ENCODE results near the gene KDM8.

Gene KDM8

DNA sequence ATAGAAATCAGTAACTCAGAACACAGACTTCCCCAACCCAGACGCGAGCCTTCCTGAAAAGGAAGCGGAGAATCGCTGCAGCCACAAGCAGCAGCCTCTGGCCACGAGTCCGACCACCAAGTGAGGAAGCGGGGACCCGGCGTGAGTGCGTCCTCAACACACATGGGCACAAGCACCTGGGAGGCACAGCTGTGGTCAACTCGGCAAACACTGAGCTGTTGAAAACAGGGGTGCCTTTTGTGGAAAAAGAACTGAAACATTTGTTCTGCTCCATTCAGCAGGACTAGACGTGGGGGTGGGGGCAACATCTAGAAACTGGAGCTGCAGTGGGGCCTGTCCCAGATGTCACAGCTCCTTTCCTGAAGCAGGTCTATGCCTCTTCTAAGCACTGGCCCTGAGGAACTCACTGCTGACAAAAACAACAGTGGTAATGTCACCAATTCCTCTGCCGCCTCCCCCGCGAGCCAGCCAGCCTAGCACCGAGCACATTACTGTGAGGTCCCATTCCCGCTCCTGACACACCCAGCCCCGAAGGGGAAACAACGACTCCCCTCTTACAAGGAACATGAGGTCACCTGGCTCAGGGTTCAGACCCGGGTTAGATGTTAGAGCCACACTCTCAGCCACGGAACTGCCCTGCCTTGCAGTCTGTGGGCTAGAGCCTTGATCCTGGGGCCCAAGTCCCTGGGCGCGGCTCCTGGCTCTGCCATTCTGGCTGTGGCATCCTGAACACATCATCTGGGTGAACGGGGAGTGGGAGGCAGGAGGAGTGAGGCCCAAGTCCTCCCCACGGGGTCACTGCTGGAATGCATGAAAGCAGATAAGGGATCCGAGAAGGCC, 29.0 kb downstream of the KDM8 start:
- peak; percentile 57 for DNase-seq

GRCh38 chr16:27232901-27233625, 29.7 kb downstream of the KDM8 start:
- DNase-seq = no peak

DNA sequence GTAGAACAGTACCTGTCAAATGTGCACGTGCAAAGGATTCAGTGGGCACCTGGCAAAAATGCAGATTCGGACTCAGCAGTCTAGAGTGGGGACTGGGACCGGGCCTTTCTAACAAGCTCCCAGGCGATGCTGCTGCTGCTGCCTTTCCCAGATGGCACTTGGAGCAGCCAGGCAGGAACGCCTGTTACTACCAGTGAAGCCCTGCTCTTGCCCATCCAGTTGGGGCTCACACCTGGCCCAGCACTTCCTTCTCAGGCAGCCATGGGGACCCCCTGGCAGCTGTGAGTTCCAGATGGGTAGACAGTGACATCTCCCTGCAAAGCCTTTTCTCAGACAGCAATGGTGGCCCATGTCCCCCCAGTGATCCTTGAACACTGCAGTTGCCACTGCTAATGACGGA, 30.4 kb downstream of the KDM8 start:
- no peak for DNase-seq

- DNase-seq = no peak
These were observed 30.8 kb downstream of the KDM8 start for GRCh38 chr16:27234171-27234570.

DNA sequence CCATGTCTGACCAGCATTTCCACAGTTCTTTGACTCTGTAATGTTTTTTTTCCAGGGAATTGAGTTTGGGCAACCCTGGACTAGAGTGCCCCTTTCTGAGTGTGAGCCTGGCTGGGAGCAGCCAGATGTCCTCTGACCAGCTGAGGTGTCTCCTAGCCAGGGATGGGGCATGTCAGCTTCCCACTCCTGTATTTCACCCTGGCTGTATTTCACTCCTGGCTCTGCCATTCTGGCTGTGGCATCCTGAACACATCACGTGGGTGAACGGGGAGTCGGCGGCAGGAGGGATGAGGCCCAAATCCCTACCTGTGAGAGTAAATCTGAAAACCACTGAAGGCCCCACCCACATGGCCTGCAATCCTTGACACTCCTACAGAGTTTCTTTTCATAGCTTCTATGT, 31.3 kb downstream of the KDM8 start:
- DNase-seq = no peak

DNA sequence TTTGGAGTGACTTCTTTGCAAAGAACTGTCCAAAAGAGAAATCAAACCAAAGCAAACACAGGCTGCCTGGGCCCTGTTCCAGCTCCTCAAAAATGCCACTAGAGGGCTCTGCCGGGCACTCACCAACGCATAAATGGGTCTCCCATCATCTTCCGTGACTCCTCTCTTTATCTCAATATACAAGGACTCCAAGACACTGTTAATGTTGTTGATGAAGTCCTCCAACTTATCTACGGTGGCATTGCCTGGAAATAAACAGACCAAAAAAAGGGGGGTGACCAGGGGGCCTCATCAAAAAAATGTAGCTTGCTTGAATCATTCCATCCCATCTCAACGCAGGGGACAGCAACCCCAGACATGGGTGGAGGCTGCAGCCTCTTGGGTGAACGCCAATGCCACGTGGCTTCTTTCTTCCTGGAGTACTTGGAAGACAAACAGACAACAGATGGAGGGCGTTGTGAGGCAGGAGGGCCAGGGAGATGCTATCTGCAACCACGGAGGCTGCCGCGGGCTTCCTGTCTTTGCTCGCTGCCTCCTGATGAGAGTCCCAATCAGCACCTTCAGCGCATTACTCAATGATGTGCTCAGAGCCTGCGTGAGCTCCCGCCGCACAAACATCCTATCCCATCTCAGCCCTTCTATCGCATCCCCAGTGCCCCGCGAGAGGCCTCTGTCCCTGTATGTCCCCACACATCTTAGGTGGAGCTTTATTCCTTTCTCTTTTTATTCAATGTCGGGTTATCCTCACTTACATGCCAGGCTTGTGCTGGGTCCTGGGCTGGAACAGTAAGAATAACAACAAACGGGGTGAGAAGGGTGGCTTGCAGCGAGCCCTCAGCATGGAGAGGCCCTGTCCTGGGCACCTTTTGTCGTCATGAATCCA, 32.0 kb downstream of the KDM8 start:
- peak; percentile 99 for DNase-seq

DNA sequence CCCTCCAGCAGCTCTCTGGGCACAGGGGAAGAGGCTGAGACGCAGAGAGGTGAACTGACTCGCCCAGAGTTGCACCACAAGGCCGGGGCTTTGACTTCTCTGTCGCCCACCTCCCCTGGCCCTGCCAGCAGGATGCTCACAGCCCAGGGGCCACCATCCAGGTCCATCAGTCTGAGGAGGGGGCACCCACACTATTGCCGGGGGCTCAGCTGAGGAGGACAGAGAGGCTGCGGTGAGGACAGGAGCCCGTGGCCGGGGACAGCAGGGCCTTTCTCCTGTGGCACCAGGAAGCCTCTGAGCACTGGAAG, 32.6 kb downstream of the KDM8 start:
- DNase-seq = no peak

DNA sequence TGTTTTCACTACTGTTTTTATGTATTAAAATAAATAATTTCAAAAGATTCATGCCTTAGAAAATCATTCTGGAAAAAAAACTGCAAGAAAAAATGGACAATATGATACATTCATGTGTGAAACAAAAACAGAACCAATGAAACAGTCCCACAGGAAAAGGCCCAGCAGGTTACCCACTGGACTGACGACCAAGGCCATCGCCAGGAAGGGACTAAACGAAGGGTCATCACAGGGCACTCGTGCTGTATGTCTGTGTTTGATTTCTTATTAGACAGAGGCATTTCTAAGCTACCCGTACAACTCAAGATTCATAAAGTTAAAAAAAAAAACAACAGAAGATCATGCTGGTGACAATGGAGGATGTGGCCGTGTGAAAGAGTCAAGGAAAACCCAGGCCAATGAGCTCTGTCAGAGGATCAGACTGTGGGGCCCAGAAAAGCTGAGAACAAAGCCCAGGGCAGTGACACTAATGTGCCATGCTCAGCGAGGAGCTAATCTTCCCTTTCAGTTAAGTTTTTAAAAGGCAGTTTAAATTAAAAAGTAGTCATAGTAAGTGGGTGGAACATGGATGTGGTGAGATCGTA, 33.4 kb downstream of the KDM8 start:
- no peak for DNase-seq

DNA sequence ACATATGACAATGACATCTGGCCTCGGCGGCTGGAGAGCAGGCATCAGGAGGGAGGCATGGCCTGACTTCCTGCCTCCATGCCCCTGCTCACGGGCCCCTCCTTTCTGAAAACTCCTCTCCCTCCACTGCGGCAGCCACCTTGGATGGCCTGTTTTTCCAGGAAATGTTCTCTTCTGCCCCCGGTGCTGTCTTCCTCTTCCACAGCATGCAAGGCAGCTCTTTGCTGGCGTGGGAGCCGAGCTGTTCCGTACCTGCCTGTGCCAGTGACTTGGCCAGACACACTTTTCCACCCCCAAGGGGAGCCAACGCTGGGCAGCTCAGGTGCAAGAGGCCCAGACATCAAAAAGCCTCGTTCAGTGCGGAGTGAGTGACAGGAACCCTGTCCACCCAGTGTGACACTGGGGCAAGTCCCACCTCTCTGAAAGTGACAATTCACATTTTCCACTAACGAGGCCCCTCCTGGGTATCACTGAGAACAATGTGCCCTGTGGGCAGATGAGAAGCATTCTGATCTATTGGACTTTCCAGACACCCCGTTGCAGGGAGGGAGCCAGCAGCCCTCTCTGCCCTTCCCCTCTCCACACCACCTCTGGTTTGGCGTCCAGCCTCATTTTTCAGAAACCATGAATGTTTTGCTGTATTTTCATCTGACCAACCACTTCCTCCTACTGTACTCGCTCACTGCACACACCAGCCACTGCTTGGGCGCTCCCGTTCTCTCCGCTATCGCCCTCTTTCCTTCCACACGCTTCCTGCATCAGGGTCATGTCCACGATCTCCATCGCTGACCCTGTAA, 34.1 kb downstream of the KDM8 start:
- peak; percentile 93 for DNase-seq

DNA sequence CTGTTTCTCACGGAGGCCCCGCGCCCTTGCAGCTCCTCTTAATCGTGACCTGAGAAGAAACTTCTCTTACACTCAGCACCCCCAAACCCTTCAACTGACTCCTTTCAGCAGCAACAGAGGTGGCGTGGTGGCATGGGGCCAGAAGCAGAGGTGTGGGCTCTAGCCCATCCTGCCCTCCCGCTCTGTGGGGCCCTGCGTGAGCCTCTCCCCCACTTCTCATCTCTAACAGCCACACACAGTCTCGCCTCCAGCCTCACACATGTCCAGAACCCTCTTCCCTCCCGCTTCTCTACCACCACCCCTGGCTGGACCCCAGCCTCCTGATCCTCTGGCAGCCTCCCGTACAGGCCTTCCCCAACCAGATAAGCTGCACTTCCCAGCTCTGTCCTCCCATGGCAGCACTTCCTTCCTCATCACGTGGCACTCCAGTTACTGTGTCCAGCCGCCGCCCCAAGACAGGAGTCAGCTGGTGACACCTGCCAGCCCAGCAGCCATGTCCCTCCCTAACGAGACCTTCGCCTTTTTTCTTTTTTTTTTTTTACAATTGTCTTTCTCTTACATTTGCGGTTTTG, 34.8 kb downstream of the KDM8 start:
- peak; percentile 76 for DNase-seq

- DNase-seq = no peak
These were observed 35.3 kb downstream of the KDM8 start for GRCh38 chr16:27238591-27238990.

DNA sequence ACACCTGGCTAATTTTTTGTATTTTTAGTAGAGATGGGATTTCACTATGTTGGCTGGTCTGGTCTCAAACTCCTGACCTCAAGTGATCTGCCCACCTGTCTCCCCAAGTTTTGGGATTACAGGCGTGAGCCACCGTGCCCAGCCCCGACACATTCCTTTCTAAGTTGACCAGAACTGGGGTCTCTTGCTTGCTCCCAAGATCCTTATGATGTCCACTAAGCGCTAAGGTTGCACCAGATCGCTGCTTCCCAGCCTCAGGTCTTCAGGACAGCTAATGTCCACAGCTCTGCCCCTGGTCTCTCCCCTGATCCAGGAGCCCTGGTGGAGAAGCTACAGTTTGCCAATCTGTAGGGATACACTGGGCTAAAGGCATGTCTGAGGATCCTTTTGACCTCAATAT, 35.7 kb downstream of the KDM8 start:
- DNase-seq = no peak

DNA sequence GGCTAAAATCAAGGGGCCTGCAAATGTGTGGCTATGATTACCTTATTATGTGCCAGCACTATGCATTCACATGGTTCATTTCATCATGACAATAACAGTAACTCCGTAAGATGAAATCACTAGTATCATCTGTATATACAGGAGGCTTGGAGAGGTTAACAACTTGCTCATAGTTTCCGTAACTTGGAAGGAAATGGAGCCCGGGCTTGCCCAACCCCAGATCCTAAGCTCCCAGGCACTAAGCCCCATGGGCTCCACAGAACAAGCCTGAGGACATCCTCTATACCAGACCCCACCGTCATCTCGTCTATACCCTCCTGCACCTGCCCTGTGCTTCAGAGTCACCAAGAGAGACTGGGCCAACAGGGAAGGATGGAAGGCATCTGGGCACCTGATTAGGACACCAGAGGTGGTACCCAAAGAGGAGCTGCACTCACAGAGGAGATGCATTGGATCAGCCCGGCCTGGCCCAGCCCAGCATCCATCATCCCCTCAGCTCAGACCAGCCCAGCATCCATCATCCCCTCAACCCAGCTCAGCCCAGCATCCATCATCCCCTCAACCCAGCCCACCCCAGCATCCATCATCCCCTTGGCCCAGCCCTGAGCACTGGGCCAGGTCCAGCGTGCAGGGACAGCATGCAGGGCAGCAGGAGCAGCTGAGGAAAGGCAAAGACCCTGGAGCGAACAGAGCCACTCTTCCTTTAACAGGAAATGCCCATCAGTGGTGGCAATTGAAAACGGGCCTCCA, 36.8 kb downstream of the KDM8 start:
- no peak for DNase-seq

DNA sequence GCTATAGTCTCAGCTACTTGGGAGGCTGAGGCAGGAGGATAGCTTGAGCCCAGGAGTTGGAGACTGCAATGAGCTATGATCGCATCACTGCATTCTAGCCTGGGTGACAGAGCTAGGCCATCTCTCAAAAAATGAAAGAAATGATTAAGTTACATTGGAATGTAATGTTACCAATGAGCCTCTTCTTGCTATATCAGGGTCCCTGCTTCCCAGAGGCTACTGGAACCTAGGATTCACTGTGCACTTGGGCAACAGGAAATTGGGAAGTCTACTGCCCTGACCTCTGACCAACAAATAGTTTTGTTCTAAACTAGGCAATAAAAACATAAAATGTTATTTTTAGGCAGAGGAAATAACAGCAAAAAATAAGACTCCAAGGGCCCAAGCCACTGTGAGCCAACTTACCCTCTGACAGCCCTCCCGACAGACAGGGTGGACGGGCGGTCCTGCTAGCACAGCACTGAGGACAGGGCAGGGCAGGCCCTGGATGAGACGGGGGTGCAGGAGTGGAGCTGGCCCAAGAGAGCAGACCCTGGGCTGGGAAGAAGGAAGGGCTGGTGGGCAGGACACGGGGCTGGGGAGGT, 37.7 kb downstream of the KDM8 start:
- no peak for DNase-seq

GRCh38 chr16:27241658-27242057, 38.3 kb downstream of the KDM8 start:
- DNase-seq = no peak

DNA sequence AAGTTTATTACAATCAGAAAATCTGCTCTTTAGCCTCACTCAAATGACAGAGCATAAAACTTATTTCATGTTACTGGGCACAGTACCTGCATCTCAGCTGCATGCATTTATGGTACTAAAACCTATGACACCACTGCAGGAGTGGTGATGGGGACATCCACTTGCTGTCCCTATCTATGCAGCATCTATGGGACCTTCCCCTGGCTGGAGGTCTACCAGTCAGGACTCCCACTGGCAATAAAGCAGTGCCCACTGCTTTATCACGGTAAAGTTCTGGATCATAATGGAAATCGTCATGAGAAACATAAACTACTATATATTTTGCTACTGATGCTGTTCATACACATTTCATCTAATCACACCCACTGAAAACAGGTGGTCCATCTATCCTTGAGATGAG, 39.1 kb downstream of the KDM8 start:
- no peak for DNase-seq

DNA sequence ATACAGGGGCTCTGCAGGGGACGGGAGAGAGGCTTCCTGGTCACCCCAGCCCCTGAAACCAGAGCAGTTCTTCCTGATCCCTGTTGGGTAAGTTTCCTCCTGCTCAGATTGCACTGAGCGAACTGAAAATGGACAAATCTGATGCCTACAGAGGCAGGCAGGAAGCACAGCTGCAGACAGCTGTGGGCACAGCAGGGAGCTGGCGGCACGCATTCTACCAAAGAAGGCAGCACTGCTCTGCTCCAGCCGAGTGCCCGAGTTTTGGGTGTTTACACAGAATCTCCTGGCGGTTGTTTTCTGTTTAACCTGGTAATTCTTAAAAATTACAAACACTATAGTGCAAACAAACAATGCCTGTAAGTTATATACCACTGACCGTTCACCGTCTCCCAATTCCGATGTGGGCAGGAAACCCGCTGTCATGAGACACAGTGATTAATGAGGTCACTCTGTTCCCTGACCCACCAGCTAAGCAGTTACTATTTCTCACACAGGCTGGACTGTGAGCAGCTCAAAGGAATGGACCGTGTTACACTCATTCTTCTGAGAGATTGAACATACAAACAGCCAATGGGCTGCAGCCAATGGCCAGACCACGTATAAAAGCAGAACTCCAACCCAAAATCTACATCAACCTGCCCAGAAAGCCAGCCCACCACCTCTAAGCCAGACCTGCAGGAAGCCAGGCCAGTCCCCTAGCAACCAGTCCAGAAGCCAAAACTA, 39.7 kb downstream of the KDM8 start:
- peak; percentile 84 for DNase-seq

GRCh38 chr16:27243725-27244362, 40.5 kb downstream of the KDM8 start:
- no peak for DNase-seq

DNA sequence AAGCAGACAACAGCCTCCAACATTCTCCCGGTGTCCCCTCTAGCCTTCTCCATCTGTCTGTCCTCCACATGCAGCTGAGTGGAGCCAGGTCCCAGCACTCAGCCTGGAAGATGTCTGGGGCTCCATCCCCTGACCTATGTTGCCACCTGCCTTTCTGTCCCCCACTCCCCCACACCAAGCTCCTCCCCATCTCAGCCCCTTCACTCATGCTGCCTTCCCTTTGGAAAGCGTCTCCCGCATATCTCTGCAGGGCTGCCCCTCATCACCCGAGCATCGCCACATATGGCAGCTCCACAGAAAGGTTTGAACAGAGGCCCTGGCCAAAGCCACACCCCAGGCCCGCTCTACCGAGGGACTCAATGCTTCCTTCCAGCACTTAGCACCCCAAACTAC, 41.0 kb downstream of the KDM8 start:
- no peak for DNase-seq

Data from hematopoietic multipotent progenitor cell treated with erythropoietin and hydrocortisone succinate and interleukin-3 and kit ligand, for 4 days (in vitro differentiated cells).